CD1c-positive myeloid dendritic cell (primary cell): ENCODE results near the gene PTCH1.

Experiments used
- DNase-seq: peaks from one replicate; pipeline ENCODE4 v3.0.0-alpha.2; 2016; ENCODE audit errors: extremely low spot score

Gene PTCH1

GRCh38 chr9:95406121-95406520 is 110.7 kb downstream of the PTCH1 start:
- no peak for DNase-seq

DNA sequence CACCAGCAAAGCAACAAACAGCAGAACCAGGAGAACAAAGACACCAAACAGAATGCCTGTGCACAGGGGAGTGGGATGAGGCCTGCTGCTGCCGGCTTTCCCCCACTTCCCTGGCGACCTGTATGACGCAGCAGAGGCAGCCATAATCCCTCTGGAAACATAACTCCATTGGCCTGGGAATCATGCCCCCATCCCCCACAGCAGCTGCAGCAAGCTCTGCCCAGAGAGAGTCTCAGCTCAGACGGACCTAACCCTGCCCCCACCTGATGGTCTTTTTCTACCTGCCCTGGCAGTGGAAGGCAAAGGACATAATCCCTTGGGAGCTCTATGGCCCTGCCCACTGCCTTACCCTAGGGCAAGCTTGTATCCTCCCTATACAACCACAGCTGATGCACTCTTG is 117.5 kb downstream of the PTCH1 start:
- DNase-seq: no peak
